Measurements from ENCODE around the gene TMEM272. TPM values are rescaled to one million over a fixed set of nuclear protein-coding genes. Genes with fewer than 3 reads are reported as not detected.

Gene TMEM272
- total RNA-seq, 1 experiment from 2014 or later: 0.14 TPM

- Mint-ChIP-seq H3K27me3 (ENCODE audit: insufficient read depth, unreplicated experiment) (peaks cover 8% of the 10 kb centered on the region), H3K27ac (ENCODE audit: unreplicated experiment) (no peak overlapping the region), H3K4me1 (ENCODE audit: low read depth, unreplicated experiment) (no peaks in the 10 kb centered on the region), H3K36me3 (ENCODE audit: insufficient read depth, unreplicated experiment) (no peaks in the 10 kb centered on the region), H3K4me3 (ENCODE audit: unreplicated experiment) (no peak overlapping the region), H3K9me3 (ENCODE audit: unreplicated experiment) (no peaks in the 10 kb centered on the region)
- Histone ChIP-seq H3K4me1 (no peaks in the 10 kb centered on the region), H3K36me3 (ENCODE audit: control insufficient read depth, insufficient read depth, low read length) (no peaks in the 10 kb centered on the region), H3K9me3 (no peaks in the 10 kb centered on the region), H3K4me3 (ENCODE audit: low read depth, low read length) (no peak overlapping the region), H3K27me3 (replicated peaks; ENCODE audit: control insufficient read depth, insufficient read depth, low read length) (no peaks in the 10 kb centered on the region)
- ChIA-PET POLR2A (no interaction called here), CTCF (no interaction called here)
- BruUV-seq (replicated peaks): no TSS peak
- TF ChIP-seq, protein P1, sequence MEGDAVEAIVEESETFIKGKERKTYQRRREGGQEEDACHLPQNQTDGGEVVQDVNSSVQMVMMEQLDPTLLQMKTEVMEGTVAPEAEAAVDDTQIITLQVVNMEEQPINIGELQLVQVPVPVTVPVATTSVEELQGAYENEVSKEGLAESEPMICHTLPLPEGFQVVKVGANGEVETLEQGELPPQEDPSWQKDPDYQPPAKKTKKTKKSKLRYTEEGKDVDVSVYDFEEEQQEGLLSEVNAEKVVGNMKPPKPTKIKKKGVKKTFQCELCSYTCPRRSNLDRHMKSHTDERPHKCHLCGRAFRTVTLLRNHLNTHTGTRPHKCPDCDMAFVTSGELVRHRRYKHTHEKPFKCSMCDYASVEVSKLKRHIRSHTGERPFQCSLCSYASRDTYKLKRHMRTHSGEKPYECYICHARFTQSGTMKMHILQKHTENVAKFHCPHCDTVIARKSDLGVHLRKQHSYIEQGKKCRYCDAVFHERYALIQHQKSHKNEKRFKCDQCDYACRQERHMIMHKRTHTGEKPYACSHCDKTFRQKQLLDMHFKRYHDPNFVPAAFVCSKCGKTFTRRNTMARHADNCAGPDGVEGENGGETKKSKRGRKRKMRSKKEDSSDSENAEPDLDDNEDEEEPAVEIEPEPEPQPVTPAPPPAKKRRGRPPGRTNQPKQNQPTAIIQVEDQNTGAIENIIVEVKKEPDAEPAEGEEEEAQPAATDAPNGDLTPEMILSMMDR (IDR thresholded peaks at IDR 0.05; ENCODE audit: insufficient read depth in 1 of 2, low read depth in 1 of 2, low read length in 1 of 2, severe bottlenecking in 1 of 2, unreplicated experiment in 1 of 2): no peak
- intact Hi-C loops (cut with micrococcal nuclease; ENCODE audit: unreplicated experiment): no loop called here
- no peak for DNase-seq
Measured at GRCh38 chr13:51828730-51829567, 16.0 kb downstream of the TMEM272 start.

GRCh38 chr13:51827254-51827653 is 17.7 kb downstream of the TMEM272 start:
- H3K9me3 ChIP-seq: no peaks in the 10 kb centered on the region
- Mint-ChIP-seq H3K4me3 (ENCODE audit: unreplicated experiment) (no peak overlapping the region), H3K9me3 (ENCODE audit: unreplicated experiment) (no peaks in the 10 kb centered on the region), H3K27me3 (ENCODE audit: insufficient read depth, unreplicated experiment) (peaks cover 4% of the 10 kb centered on the region), H3K36me3 (ENCODE audit: insufficient read depth, unreplicated experiment) (no peaks in the 10 kb centered on the region), H3K4me1 (ENCODE audit: low read depth, unreplicated experiment) (no peaks in the 10 kb centered on the region), H3K27ac (ENCODE audit: unreplicated experiment) (no peak overlapping the region)
- ChIA-PET CTCF (no interaction called here), POLR2A (no interaction called here)
- TF ChIP-seq, protein P1 (IDR thresholded peaks at IDR 0.05; ENCODE audit: insufficient read depth in 1 of 2, low read depth in 1 of 2, low read length in 1 of 2, severe bottlenecking in 1 of 2, unreplicated experiment in 1 of 2): no peak
- no peak for DNase-seq
- no peak overlapping the region for H3K4me3 ChIP-seq (ENCODE audit: low read depth, low read length)
- intact Hi-C loops (cut with micrococcal nuclease; ENCODE audit: unreplicated experiment): no loop called here
- no peaks in the 10 kb centered on the region for H3K36me3 ChIP-seq (ENCODE audit: control insufficient read depth, insufficient read depth, low read length)
- no peaks in the 10 kb centered on the region for H3K4me1 ChIP-seq
- H3K27me3 ChIP-seq (replicated peaks; ENCODE audit: control insufficient read depth, insufficient read depth, low read length): no peaks in the 10 kb centered on the region
- BruUV-seq (replicated peaks): no TSS peak

GRCh38 chr13:51826606-51827005 is 18.4 kb downstream of the TMEM272 start:
- TF ChIP-seq, protein P1 (IDR thresholded peaks at IDR 0.05; ENCODE audit: insufficient read depth in 1 of 2, low read depth in 1 of 2, low read length in 1 of 2, severe bottlenecking in 1 of 2, unreplicated experiment in 1 of 2): no peak
- Mint-ChIP-seq H3K27me3 (ENCODE audit: insufficient read depth, unreplicated experiment) (peaks cover 4% of the 10 kb centered on the region), H3K4me1 (ENCODE audit: low read depth, unreplicated experiment) (no peaks in the 10 kb centered on the region), H3K36me3 (ENCODE audit: insufficient read depth, unreplicated experiment) (no peaks in the 10 kb centered on the region), H3K27ac (ENCODE audit: unreplicated experiment) (no peak overlapping the region), H3K9me3 (ENCODE audit: unreplicated experiment) (no peaks in the 10 kb centered on the region), H3K4me3 (ENCODE audit: unreplicated experiment) (no peak overlapping the region)
- ChIA-PET CTCF (no interaction called here), POLR2A (no interaction called here)
- intact Hi-C loops (cut with micrococcal nuclease; ENCODE audit: unreplicated experiment): no loop called here
- Histone ChIP-seq H3K4me3 (ENCODE audit: low read depth, low read length) (no peak overlapping the region), H3K4me1 (no peaks in the 10 kb centered on the region), H3K27me3 (replicated peaks; ENCODE audit: control insufficient read depth, insufficient read depth, low read length) (no peaks in the 10 kb centered on the region), H3K9me3 (no peaks in the 10 kb centered on the region), H3K36me3 (ENCODE audit: control insufficient read depth, insufficient read depth, low read length) (no peaks in the 10 kb centered on the region)
- no peak for DNase-seq
- no TSS peak for BruUV-seq (replicated peaks)
